Activated CD8-positive, alpha-beta memory T cell treated with anti-CD3 and anti-CD28 coated beads for 1 hour (primary cell): ENCODE results near the gene F11.
"Not testable (repeated sequence)": the region's sequence is repeated elsewhere in the genome, so short reads cannot be mapped to it uniquely, and the experiment has no call there.

Source experiments
- DNase-seq, 2 donors: peaks; one replicate each; pipeline ENCODE4 v3.0.0-alpha.2; 2020; ENCODE audit warnings: low read depth in 1 of 2; ENCODE audit errors: extremely low read depth in 1 of 2

F11 gene

GRCh38 chr4:186265683-186266652, at the start of gene F11:
TSS of gene F11 (plus strand) at chr4:186266189. CDS start at chr4:186267137, 948 bp downstream.
- no peak for DNase-seq

GRCh38 chr4:186216465-186217024, 49.4 kb upstream of the F11 start:
- DNase-seq, result no peak

DNA sequence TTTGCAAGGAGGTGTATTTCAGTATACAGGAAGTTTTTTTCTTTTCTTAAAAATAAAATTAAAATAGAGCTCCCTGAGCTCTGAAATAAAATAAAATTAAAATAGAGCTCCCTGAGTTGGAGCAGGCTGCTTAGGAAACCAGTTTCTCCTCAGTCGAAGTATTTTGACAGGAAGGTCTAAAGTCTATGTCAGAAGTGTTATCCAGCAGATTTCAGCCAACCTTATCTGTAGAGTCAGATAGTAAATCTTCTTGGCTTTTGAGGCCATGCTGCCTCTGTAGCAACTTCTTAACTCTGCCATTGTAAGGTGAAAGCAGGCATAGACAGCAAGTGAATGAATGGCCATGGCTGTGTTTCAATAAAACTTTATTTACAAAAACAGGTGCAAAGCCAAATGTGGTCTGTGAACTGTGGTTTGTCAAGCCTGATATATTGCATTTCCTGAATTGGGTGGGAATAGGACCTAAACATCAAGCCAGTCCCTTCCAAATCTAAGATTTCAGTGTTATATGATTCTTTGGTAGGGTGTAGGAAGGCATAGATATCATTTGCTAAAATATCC, 48.2 kb upstream of the F11 start:
- no peak for DNase-seq

DNA sequence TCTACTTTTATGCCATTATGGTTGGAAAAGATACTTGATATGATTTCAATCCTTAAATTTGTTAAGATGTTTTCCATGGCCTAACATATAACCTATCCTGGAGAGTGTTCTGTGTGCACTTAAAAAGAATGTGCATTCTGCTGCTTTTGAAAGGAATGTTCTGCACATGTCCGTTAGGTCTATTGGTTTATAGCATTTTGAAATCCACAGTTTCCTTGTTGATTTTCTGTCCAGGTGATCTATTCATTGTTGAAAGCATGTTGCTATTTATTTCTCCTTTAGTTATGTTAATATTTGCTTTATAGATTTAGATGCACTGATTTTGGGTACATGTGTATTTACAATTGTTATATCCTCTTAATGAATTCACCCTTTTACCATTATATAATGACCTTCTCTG, 44.4 kb upstream of the F11 start:
- no peak for DNase-seq

GRCh38 chr4:186225848-186226247, 40.1 kb upstream of the F11 start:
- DNase-seq, result no peak

DNA sequence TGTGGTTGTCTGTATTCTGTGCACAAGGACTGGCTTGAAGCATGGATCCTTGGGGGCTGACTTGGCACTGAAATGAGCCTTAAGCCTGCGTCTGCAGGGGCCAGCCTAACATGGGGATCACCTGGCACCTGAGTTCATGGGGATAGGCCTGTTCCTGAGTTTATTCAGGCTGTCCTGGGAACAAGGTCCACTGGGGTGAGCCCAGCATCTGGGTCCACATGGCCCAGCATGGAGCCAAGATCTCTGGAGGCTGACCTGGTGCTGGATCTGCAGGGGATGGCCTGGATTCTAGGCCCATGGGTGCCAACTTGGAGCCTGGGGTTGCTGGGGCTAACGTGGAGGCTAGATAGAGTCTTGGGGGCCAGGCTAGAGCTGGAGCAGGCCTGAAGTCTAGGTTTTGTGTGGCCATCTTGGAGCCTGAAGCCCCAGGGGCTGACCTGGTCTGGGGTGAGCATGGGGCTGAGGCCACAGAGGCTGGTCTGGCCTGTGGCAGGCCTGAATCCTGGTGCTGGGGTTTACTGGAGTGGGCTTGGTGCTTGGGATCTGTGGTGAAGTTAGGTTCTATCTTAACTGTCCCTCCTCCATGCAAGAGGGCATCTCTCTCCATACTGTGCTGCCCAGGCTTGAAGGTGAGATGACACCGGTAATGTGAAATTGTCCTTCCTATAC, 39.3 kb upstream of the F11 start:
- DNase-seq, result no peak

DNA sequence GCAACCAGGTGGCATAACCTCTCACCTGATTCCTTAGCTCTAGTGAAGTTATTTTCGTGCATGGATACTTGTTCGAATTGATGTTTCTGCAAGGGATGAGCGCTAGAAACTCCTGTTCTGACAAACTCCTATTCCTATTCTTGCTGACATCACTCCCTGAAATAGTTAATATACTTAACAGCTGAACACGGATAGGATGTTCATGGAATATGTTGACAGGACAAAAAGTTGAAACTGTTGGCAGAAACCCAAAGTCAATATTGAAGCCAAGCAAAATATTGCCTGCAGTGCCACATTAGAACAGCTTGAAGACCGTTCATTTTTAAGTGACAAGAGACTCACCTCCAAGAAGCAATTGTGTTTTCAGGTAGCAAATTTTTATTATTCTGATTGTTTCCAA, 38.8 kb upstream of the F11 start, which contains the start of gene KLKB1:
KLKB1 (plus strand) TSS at position 287 of the 400 bp plus-strand sequence. CDS start 689 bp downstream, outside the sequence.
- DNase-seq, result no peak

DNA sequence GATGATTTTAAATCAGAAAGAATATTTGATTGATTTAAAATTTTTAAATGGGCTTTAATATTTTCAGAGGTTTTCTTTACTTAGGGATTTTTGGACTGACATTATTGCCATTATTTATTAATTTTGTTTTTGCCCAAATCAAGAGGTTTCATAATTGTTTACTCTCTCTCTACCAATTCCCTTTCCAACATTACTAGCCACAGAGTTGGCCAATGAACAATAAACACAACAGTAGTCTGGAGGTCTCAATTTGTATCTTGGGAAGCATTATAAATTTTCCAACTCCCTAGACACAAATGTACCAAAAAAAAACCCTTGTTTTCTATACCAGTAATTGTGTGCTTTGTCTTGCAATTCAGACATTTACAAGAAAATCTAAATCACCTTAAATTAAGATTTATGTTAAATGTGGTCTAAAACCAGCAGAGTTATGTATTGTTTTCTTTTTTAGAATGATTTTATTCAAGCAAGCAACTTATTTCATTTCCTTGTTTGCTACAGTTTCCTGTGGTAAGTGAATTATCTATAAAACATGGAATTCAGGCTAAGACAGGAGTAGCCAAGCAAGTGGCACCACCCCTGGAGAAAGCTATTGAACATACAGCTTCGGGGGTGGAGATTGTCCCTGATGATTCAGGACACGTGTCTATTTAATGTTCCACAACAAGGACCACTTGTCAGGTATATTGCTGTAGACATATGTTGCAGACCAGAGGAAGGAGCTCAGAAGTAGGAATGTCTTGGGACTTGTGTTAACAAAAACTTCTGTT, 38.1 kb upstream of the F11 start:
- DNase-seq, result no peak

DNA sequence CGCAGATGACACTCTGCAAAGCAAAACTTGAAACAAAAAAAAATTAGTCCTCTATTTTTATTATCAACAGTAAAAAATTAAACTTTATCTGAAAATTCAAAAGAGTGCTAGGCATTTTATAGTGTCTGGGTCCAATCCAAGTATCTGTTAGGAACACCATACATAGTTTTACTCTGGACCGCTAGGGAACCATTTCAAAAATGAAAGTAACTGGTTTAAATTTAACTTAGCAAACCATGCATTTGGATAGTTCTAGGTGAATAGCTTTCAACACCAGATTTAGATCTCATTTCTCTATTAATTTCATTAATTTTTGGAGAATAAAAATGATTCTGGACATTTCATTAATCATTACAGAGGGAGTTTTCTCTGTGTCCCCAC, 37.5 kb upstream of the F11 start:
- DNase-seq, result no peak

DNA sequence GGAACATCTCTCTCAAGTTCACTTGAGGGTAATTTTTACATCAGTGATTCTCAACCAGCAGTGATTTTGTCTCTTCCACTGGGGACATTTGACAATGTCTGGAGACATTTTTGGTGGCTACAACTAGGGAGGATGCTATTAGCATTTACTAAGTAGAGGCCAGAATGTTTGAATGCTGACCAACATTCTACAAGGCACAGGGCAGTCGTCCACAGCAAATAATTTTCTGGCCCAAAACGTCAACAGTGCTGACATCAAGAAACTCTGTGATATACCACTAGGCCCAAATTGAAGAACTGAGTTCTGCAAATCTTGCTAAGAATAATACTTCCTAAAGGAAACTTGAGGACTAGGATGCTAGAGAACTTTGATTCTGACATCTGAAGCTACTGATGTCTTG, 31.6 kb upstream of the F11 start:
- DNase-seq, result no peak

GRCh38 chr4:186236126-186236525, 29.9 kb upstream of the F11 start:
- DNase-seq, result no peak

- no peak for DNase-seq
These were observed 25.5 kb upstream of the F11 start for GRCh38 chr4:186240452-186240847.

DNA sequence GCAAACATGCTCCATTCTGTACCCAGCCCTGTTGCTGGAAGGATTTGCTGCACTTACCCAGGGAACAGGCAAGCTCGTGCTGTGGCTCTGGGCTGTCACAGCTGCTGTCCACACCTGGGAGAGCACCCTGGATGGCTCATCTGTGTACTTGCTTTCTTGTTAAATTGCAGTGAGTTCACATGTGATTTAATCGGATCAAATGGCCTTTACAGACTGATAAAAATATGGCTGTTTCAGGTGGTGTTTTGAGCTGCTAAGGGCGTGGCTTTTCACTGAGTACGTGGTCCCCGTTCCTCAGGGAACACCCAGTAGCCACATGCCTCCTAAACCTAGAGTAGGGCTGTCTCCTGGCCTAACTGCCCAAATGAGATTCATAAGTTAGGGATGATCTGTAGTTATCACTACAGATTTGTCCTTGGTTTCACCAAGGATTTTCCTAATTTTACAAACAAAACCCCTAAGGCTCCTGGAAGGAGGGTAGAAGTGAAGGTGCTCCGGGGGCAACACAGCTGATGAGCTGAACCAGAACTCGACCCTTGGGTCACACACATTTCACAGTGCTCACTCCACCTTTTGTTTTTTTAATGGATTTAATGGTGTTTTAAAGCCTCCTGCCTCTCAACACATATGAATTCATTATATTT, 25.0 kb upstream of the F11 start:
- no peak for DNase-seq

DNA sequence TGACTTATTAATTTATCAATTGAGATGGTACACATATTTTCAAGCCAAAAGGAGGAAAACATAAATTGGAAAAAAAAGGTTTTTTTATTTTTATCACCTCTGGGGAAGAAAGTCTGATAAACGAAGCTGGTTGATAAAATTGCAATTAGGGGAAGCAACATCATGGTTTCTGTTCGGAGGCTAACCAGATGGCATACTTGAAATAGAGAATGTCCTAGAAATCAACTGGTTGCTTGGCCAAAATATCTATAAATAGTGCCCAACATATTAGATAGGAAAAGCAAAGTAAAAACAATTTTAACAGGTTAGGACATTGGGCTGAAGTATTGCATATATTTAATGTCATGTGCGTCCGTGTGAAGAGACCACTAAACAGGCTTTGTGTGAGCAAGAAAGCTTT, 24.4 kb upstream of the F11 start:
- no peak for DNase-seq

DNA sequence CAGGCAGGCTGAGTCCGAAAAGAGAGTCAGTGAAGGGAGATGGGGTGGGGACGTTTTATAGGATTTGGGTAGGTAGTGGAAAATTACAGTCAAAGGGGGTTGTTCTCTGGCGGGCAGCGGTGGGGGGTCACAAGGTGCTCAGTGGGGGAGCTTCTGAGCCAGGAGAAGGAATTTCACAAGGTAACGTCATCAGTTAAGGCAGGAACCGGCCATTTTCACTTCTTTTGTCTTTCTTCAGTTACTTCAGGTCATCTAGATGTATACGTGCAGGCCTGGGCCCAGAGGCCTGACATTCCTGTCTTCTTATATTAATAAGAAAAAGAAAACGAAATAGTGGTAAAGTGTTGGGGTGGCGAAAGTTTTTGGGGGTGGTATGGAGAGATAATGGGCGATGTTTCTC, 24.0 kb upstream of the F11 start:
- DNase-seq, result not testable (repeated sequence)

DNA sequence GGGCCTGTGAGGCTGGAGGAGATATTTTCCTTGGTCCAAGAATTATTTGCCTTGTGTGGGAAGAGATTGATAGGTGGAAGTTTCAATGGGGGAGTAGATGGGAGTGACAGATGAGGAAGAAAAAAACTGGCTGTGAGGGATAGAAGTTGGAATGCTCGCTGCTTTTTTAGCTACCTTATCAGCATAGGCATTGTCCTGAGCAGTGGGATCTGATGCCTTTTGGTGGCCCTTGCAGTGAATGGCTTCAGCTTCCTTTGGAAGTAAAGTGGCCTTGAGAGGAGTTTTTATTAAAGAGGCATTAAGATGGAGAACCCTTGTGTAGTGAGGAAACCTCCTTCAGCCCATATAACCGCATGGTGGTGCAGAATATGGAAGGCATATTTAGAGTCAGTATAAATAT, 22.7 kb upstream of the F11 start:
- no peak for DNase-seq

DNA sequence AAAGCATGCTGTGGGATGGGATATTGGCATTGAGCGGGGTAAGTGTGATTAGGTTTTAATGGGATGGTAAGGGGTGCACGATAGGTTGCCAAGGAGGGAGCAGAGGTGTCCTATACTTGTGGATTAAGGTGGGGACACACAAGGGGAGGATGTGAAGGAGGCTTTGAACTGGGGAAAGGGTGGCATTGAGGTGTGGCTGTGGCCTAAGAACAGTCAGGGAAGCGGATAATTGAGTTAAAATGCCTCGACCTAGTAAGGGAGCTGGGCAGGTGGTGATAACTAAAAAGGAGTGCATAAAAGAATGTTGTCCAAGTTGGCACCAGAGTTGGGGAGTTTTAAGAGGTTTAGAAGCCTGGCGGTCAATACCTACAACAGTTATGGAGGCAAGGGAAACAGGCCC, 21.2 kb upstream of the F11 start:
- no peak for DNase-seq

GRCh38 chr4:186247062-186247752, 18.8 kb upstream of the F11 start:
- not testable (repeated sequence) for DNase-seq

- DNase-seq, result no peak
These were observed 17.3 kb upstream of the F11 start for GRCh38 chr4:186248643-186249042.
